Caco-2 (cell line): ENCODE results near the gene HSFX3. TPM values are rescaled to one million over a fixed set of nuclear protein-coding genes. Genes with fewer than 3 reads are reported as not detected.

ENCODE experiments used
- BruUV-seq: library from RNA; stranded (reverse); fragments of 400-500 nt; replicated peaks from 2 replicates; lab custom pipeline; 2021; lab: Mats Ljungman, UMichigan
- CTCF ChIA-PET: fragments of 300-600 bp; sonication (Branson Sonifier 250); formaldehyde crosslinking; loops from one replicate; lab custom pipeline; 2022; ENCODE audit warnings: antibody characterized with exemption; lab: Charles Lee
- POLR2A ChIA-PET: fragments of 300-600 bp; sonication (Branson Sonifier 250); formaldehyde crosslinking; loops from one replicate; lab custom pipeline; 2022; ENCODE audit warnings: antibody characterized with exemption; lab: Charles Lee
- DNase-seq, 2 experiments: peaks; one replicate each; pipeline versions ENCODE4 v3.0.0 to v3.0.0-alpha.2; 2020 to 2022
- H3K27me3 ChIP-seq: replicated peaks from 2 replicates; pipeline ENCODE4 v1.6.0; 2011; ENCODE audit warnings: low read length; ENCODE audit not compliant: control insufficient read depth, insufficient read depth
- H3K36me3 ChIP-seq: 2 replicates; pipeline ENCODE4 v1.5.1; 2011; ENCODE audit warnings: low read length; ENCODE audit not compliant: control insufficient read depth, insufficient read depth
- H3K4me1 ChIP-seq: fragments of 250-450 bp; sonication (Bioruptor Pico); 2 replicates; pipeline ENCODE4 v1.5.1; 2020; ENCODE audit warnings: mild to moderate bottlenecking
- H3K4me3 ChIP-seq: 2 replicates; pipeline ENCODE4 v1.5.1; 2011; ENCODE audit warnings: low read depth, mild to moderate bottlenecking, control low read depth, low read length
- H3K9me3 ChIP-seq: fragments of 250-450 bp; sonication (Bioruptor Pico); 2 replicates; pipeline ENCODE4 v1.5.1; 2020; ENCODE audit warnings: mild to moderate bottlenecking, moderate library complexity
- H3K27ac Mint-ChIP-seq: one replicate; pipeline ENCODE4 v1.8.0; 2022; ENCODE audit warnings: mixed read lengths; ENCODE audit not compliant: unreplicated experiment
- H3K27me3 Mint-ChIP-seq: one replicate; pipeline ENCODE4 v1.8.0; 2022; ENCODE audit warnings: mixed read lengths; ENCODE audit not compliant: insufficient read depth, unreplicated experiment
- H3K36me3 Mint-ChIP-seq: one replicate; pipeline ENCODE4 v1.8.0; 2022; ENCODE audit warnings: mild to moderate bottlenecking, mixed read lengths; ENCODE audit not compliant: insufficient read depth, unreplicated experiment
- H3K4me1 Mint-ChIP-seq: one replicate; pipeline ENCODE4 v1.8.0; 2022; ENCODE audit warnings: low read depth, mixed read lengths; ENCODE audit not compliant: unreplicated experiment
- H3K4me3 Mint-ChIP-seq: one replicate; pipeline ENCODE4 v1.8.0; 2022; ENCODE audit warnings: mild to moderate bottlenecking, moderate library complexity, mixed read lengths; ENCODE audit not compliant: unreplicated experiment
- H3K9me3 Mint-ChIP-seq: one replicate; pipeline ENCODE4 v1.8.0; 2022; ENCODE audit warnings: mixed read lengths; ENCODE audit not compliant: unreplicated experiment
- CTCF ChIP-seq, 2 experiments: fragments of 200-600 bp in 1 of 2; IDR thresholded peaks; 1 replicate in 1 of 2; 2 replicates in 1 of 2; pipeline versions ENCODE4 v1.5.1 to v1.8.0; 2011 to 2022; ENCODE audit warnings: antibody characterized with exemption in 1 of 2, control low read depth in 1 of 2, inconsistent platforms in 1 of 2, low read depth in 1 of 2, low read length in 1 of 2, mild to moderate bottlenecking in 1 of 2, moderate library complexity in 1 of 2; ENCODE audit not compliant: insufficient read depth in 1 of 2, severe bottlenecking in 1 of 2, unreplicated experiment in 1 of 2
- intact Hi-C: fragments of 100-400 bp; cut with micrococcal nuclease; formaldehyde crosslinking; loops from one replicate; pipeline ENCODE4 v1.10.0; 2022; ENCODE audit not compliant: unreplicated experiment
- total RNA-seq: library from RNA; stranded (reverse); gene quantifications from 2 replicates; pipeline ENCODE4 v1.2.3, GENCODE V29; 2022

HSFX3 gene
- total RNA-seq, 1 experiment from 2014 or later: not detected

GRCh38 chrX:149569770-149570169 is 20.0 kb upstream of the HSFX3 start:
- no peak for TF ChIP-seq CTCF (IDR thresholded peaks at IDR 0.05; ENCODE audit: insufficient read depth in 1 of 2, low read depth in 1 of 2, low read length in 1 of 2, severe bottlenecking in 1 of 2, unreplicated experiment in 1 of 2)
- Mint-ChIP-seq H3K9me3 (no peaks in the 10 kb centered on the region), H3K27me3 (no peaks in the 10 kb centered on the region), H3K4me1 (no peaks in the 10 kb centered on the region), H3K4me3 (no peak overlapping the region), H3K27ac (no peak overlapping the region), H3K36me3 (no peaks in the 10 kb centered on the region)
- ChIA-PET POLR2A (no interaction called here), CTCF (no interaction called here)
- Histone ChIP-seq H3K36me3 (no peaks in the 10 kb centered on the region), H3K4me3 (no peak overlapping the region), H3K9me3 (no peaks in the 10 kb centered on the region), H3K27me3 (no peaks in the 10 kb centered on the region), H3K4me1 (no peaks in the 10 kb centered on the region)
- no peak for DNase-seq
- intact Hi-C loops: no loop called here
- no TSS peak for BruUV-seq

- no peaks in the 10 kb centered on the region for H3K27me3 Mint-ChIP-seq
- no peaks in the 10 kb centered on the region for H3K36me3 ChIP-seq
- no peak for TF ChIP-seq CTCF (IDR thresholded peaks at IDR 0.05; ENCODE audit: insufficient read depth in 1 of 2, low read depth in 1 of 2, low read length in 1 of 2, severe bottlenecking in 1 of 2, unreplicated experiment in 1 of 2)
- no peaks in the 10 kb centered on the region for H3K27me3 ChIP-seq
- DNase-seq: no peak
- H3K4me3 ChIP-seq: no peak overlapping the region
- H3K9me3 Mint-ChIP-seq: no peaks in the 10 kb centered on the region
- H3K36me3 Mint-ChIP-seq: no peaks in the 10 kb centered on the region
- no peak overlapping the region for H3K4me3 Mint-ChIP-seq
- ChIA-PET POLR2A (no interaction called here), CTCF (no interaction called here)
- H3K27ac Mint-ChIP-seq: no peak overlapping the region
- BruUV-seq: no TSS peak
- no peaks in the 10 kb centered on the region for H3K4me1 ChIP-seq
- intact Hi-C loops: no loop called here
- H3K9me3 ChIP-seq: no peaks in the 10 kb centered on the region
- no peaks in the 10 kb centered on the region for H3K4me1 Mint-ChIP-seq
Observed at GRCh38 chrX:149568701-149569296, 19.1 kb upstream of the HSFX3 start.

GRCh38 chrX:149567621-149568417 is 18.1 kb upstream of the HSFX3 start:
- H3K36me3 ChIP-seq: no peaks in the 10 kb centered on the region
- Mint-ChIP-seq H3K9me3 (no peaks in the 10 kb centered on the region), H3K27ac (no peak overlapping the region), H3K4me1 (no peaks in the 10 kb centered on the region), H3K27me3 (no peaks in the 10 kb centered on the region), H3K36me3 (no peaks in the 10 kb centered on the region), H3K4me3 (no peak overlapping the region)
- H3K4me3 ChIP-seq: no peak overlapping the region
- intact Hi-C loops: no loop called here
- no peak for DNase-seq
- H3K4me1 ChIP-seq: no peaks in the 10 kb centered on the region
- TF ChIP-seq CTCF (IDR thresholded peaks at IDR 0.05; ENCODE audit: insufficient read depth in 1 of 2, low read depth in 1 of 2, low read length in 1 of 2, severe bottlenecking in 1 of 2, unreplicated experiment in 1 of 2): no peak
- H3K27me3 ChIP-seq: no peaks in the 10 kb centered on the region
- no TSS peak for BruUV-seq
- ChIA-PET POLR2A (no interaction called here), CTCF (no interaction called here)
- H3K9me3 ChIP-seq: no peaks in the 10 kb centered on the region
